ENCODE measurements around the gene TES.

DNA sequence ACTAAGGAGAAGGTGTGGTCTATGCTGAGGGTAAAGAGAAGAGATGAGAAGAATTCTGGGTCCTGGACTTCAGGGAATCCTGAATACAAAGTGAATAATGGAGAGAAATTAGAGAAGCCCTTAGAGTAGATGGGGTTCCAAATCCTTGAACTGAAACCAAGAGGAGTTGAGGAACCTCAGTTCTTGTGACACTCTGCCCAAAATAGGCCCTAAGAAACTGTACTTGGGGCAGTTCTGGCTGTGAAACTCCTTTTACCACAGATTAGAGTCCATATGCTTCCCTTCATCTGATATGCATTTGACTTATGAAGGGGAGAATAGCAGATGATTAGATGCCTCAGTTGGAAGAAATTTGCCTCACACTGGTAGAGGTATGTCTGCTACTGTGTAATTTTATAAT, 19.0 kb downstream of the TES start:
- no peak for TF ChIP-seq POLR2A (IDR thresholded peaks at IDR 0.05)
- TF ChIP-seq, protein P1, sequence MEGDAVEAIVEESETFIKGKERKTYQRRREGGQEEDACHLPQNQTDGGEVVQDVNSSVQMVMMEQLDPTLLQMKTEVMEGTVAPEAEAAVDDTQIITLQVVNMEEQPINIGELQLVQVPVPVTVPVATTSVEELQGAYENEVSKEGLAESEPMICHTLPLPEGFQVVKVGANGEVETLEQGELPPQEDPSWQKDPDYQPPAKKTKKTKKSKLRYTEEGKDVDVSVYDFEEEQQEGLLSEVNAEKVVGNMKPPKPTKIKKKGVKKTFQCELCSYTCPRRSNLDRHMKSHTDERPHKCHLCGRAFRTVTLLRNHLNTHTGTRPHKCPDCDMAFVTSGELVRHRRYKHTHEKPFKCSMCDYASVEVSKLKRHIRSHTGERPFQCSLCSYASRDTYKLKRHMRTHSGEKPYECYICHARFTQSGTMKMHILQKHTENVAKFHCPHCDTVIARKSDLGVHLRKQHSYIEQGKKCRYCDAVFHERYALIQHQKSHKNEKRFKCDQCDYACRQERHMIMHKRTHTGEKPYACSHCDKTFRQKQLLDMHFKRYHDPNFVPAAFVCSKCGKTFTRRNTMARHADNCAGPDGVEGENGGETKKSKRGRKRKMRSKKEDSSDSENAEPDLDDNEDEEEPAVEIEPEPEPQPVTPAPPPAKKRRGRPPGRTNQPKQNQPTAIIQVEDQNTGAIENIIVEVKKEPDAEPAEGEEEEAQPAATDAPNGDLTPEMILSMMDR (IDR thresholded peaks at IDR 0.05), result no peak

Measured in testis (tissue), 2 donors.